DND-41 (cell line): ENCODE results near the gene FAM32A.

Experiments used
- ATAC-seq: fragments of 200-7000 bp; cut with Tn5 transposase; 3 replicates; pipeline ENCODE4 v1.9.1; 2021; ENCODE audit warnings: low read depth; ENCODE audit not compliant: insufficient read depth
- DNase-seq: peaks from one replicate; pipeline ENCODE4 v3.0.0-alpha.2; 2020
- H2AFZ ChIP-seq: 2 replicates; pipeline ENCODE4 v1.6.0; 2012; ENCODE audit warnings: low read depth, low read length
- H3K27ac ChIP-seq: 2 replicates; pipeline ENCODE4 v1.5.1; 2012; ENCODE audit warnings: low read length, inconsistent platforms
- H3K27me3 ChIP-seq: fragments of 200-600 bp; sonication (generic); 2 replicates; pipeline ENCODE4 v1.6.0; 2012; ENCODE audit warnings: low read length, mild to moderate bottlenecking, inconsistent platforms; ENCODE audit not compliant: insufficient read depth, poor library complexity
- H3K36me3 ChIP-seq: 2 replicates; pipeline ENCODE4 v1.5.1; 2012; ENCODE audit warnings: low read length, inconsistent platforms; ENCODE audit not compliant: insufficient read depth
- H3K4me1 ChIP-seq: 2 replicates; pipeline ENCODE4 v1.5.1; 2012; ENCODE audit warnings: mild to moderate bottlenecking, low read length; ENCODE audit not compliant: insufficient read depth
- H3K4me2 ChIP-seq: 2 replicates; pipeline ENCODE4 v1.6.0; 2012; ENCODE audit warnings: mild to moderate bottlenecking, moderate library complexity, low read length, inconsistent platforms; ENCODE audit not compliant: insufficient read depth
- H3K4me3 ChIP-seq, 2 experiments: fragments of 200-600 bp in 1 of 2; shearing (Covaris generic) in 1 of 2; 2 replicates each; pipeline ENCODE4 v1.5.1; 2012 to 2016; ENCODE audit warnings: inconsistent platforms in 2 of 2, low read length in 2 of 2, mild to moderate bottlenecking in 2 of 2, low read depth in 1 of 2, moderate library complexity in 1 of 2
- H3K79me2 ChIP-seq: 2 replicates; pipeline ENCODE4 v1.6.0; 2012; ENCODE audit warnings: low read length, inconsistent platforms; ENCODE audit not compliant: insufficient read depth
- H3K9ac ChIP-seq: 2 replicates; pipeline ENCODE4 v1.6.0; 2012; ENCODE audit warnings: low read depth, mild to moderate bottlenecking, inconsistent platforms, low read length, moderate library complexity
- H3K9me3 ChIP-seq: 2 replicates; pipeline ENCODE4 v1.5.1; 2012; ENCODE audit warnings: low read length, moderate library complexity, mild to moderate bottlenecking, inconsistent platforms; ENCODE audit not compliant: insufficient read depth, severe bottlenecking
- H4K20me1 ChIP-seq: 2 replicates; pipeline ENCODE4 v1.6.0; 2012; ENCODE audit warnings: low read length; ENCODE audit not compliant: insufficient read depth
- CTCF ChIP-seq: IDR thresholded peaks from 2 replicates; pipeline ENCODE4 v1.5.1; 2012; ENCODE audit warnings: borderline replicate concordance, low read length, moderate library complexity, mild to moderate bottlenecking; ENCODE audit not compliant: poor library complexity, severe bottlenecking; ENCODE audit errors: extremely low read depth
- EZH2 ChIP-seq: IDR thresholded peaks from 3 replicates; pipeline ENCODE4 v1.6.1; 2012; ENCODE audit warnings: borderline replicate concordance, low read depth, mild to moderate bottlenecking, moderate library complexity, low read length, inconsistent platforms; ENCODE audit not compliant: severe bottlenecking

FAM32A gene

GRCh38 chr19:16205205-16206045 is 20.2 kb downstream of the FAM32A start:
- Histone ChIP-seq H3K4me2 (no peak overlapping the region), H3K9ac (no peak overlapping the region), H4K20me1 (peaks cover 59% of the 10 kb centered on the region), H3K27me3 (no peaks in the 10 kb centered on the region), H3K9me3 (no peaks in the 10 kb centered on the region), H3K27ac (no peak overlapping the region), H3K79me2 (peaks cover 35% of the 10 kb centered on the region), H3K4me1 (0 out of 2 replicates have a peak, but pooled peaks cover 2% of the 10 kb centered on the region), H2AFZ (no peak overlapping the region), H3K4me3 (no peak overlapping the region), H3K36me3 (peaks cover 93% of the 10 kb centered on the region)
- DNase-seq = no peak
- TF ChIP-seq CTCF = no peak
- TF ChIP-seq EZH2 = no peak
- ATAC-seq = no peak

- TF ChIP-seq CTCF (no peak), EZH2 (no peak)
- Histone ChIP-seq H3K9me3 (no peaks in the 10 kb centered on the region), H2AFZ (no peak overlapping the region), H3K79me2 (peaks cover 34% of the 10 kb centered on the region), H3K27ac (no peak overlapping the region), H4K20me1 (peaks cover 52% of the 10 kb centered on the region), H3K9ac (no peak overlapping the region), H3K27me3 (no peaks in the 10 kb centered on the region), H3K4me1 (no peaks in the 10 kb centered on the region), H3K4me2 (no peak overlapping the region), H3K4me3 (no peak overlapping the region), H3K36me3 (peaks cover 93% of the 10 kb centered on the region)
- ATAC-seq (no peak), DNase-seq (no peak)
Observed at GRCh38 chr19:16206046-16206605, 20.9 kb downstream of the FAM32A start.

- peak; percentile 5; the same call in 1 of the 3 replicates for ATAC-seq
Observed at GRCh38 chr19:16206637-16207036, 21.4 kb downstream of the FAM32A start.

More at GRCh38 chr19:16206637-16207036, 21.4 kb downstream of the FAM32A start:
- Histone ChIP-seq H3K36me3 (peaks cover 94% of the 10 kb centered on the region), H3K4me1 (no peaks in the 10 kb centered on the region), H3K9me3 (no peaks in the 10 kb centered on the region), H3K9ac (no peak overlapping the region), H3K27ac (no peak overlapping the region), H2AFZ (no peak overlapping the region), H4K20me1 (peaks cover 51% of the 10 kb centered on the region), H3K27me3 (no peaks in the 10 kb centered on the region), H3K4me3 (no peak overlapping the region), H3K4me2 (no peak overlapping the region), H3K79me2 (peaks cover 33% of the 10 kb centered on the region)
- TF ChIP-seq CTCF = no peak
- no peak for TF ChIP-seq EZH2
- DNase-seq = no peak
